RWPE1 (cell line): ENCODE results near the gene EPPIN.

Source experiments
- CTCF ChIA-PET: fragments of 350-600 bp; sonication (Branson Sonifier 250); formaldehyde crosslinking; extraction: SDS; loops from one replicate; lab custom pipeline; 2021; lab: Yijun Ruan, JAX
- POLR2A ChIA-PET: fragments of 400-600 bp; formaldehyde crosslinking; extraction: SDS; loops from one replicate; lab custom pipeline; 2020; ENCODE audit warnings: antibody characterized with exemption; ENCODE audit not compliant: low non-redundant PET; lab: Yijun Ruan, JAX
- DNase-seq: peaks from one replicate; pipeline ENCODE4 v3.0.0; 2012; ENCODE audit warnings: low spot score
- H3K27ac ChIP-seq: fragments of 450-650 bp; 2 replicates; pipeline ENCODE4 v1.5.1; 2017
- TF ChIP-seq, protein P1 (sequence below): fragments of 450-650 bp; conservative IDR thresholded peaks from 2 replicates; pipeline ENCODE4 v1.5.1; 2017; ENCODE audit warnings: low read depth, mild to moderate bottlenecking

EPPIN gene

DNA sequence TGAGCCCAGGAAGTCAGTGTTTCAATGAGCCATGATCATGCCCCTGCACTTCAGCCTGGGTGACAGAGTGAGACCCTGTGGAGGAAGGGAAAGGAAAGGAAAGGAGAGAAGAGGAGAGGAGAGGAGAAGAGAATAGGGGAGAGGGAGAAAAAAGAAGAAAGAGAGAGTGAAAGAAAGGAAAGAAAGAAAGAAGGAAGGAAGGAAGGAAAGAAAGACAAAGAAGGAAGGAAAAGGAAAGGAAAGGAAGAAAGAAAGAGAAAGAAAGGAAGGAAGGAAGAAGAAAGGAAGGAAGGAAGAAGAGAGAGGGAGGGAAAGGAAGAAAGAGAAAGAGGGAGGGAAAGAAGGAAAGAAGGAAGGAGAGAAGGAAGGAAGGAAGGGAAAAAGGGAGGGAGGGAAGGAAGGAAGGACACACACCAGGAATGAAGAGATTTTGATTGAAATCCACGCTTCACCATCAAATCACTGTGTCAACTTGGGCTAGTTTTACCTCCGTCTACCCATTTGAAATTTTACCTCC, 17.6 kb upstream of the EPPIN start:
- H3K27ac ChIP-seq: no peak overlapping the region
- ChIA-PET POLR2A (no interaction called here), CTCF (no interaction called here)
- TF ChIP-seq, protein P1, sequence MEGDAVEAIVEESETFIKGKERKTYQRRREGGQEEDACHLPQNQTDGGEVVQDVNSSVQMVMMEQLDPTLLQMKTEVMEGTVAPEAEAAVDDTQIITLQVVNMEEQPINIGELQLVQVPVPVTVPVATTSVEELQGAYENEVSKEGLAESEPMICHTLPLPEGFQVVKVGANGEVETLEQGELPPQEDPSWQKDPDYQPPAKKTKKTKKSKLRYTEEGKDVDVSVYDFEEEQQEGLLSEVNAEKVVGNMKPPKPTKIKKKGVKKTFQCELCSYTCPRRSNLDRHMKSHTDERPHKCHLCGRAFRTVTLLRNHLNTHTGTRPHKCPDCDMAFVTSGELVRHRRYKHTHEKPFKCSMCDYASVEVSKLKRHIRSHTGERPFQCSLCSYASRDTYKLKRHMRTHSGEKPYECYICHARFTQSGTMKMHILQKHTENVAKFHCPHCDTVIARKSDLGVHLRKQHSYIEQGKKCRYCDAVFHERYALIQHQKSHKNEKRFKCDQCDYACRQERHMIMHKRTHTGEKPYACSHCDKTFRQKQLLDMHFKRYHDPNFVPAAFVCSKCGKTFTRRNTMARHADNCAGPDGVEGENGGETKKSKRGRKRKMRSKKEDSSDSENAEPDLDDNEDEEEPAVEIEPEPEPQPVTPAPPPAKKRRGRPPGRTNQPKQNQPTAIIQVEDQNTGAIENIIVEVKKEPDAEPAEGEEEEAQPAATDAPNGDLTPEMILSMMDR: no peak
- DNase-seq: no peak

GRCh38 chr20:45555198-45555597, 8.0 kb upstream of the EPPIN start:
- ChIA-PET CTCF (interaction anchor here (0.6 to 1.2 kb wide), 2 partner anchors 216 to 1197 kb away, joined by 3 read pairs; no protein-coding TSS in a partner anchor), POLR2A (no interaction called here)
- DNase-seq: no peak
- TF ChIP-seq, protein P1: no peak
- no peak overlapping the region for H3K27ac ChIP-seq

- no peak for DNase-seq
- no peak overlapping the region for H3K27ac ChIP-seq
- TF ChIP-seq, protein P1: no peak
- ChIA-PET POLR2A (no interaction called here), CTCF (no interaction called here)
Measured at GRCh38 chr20:45552456-45552855, 5.3 kb upstream of the EPPIN start.

DNA sequence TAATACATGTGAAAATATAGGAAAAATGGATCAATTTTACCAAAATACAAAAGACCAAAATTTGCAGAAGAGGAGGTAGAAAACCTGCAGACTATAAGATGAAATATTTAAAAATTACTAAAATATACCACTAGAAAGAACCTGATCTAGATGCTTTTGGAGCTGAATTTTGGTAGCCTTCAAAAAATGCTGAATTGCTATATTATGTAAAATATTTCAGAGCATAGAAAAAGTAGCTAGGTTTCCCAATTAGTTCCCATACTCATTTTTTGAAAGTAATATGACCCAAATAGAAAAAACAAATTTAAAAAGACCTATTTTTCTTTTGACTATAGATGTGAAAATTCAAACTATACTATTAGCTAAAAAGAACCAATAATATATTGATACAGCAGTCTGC, 3.6 kb upstream of the EPPIN start:
- TF ChIP-seq, protein P1: no peak
- no peak for DNase-seq
- CTCF ChIA-PET: interaction anchor here (0.6 to 2.3 kb wide), 3 partner anchors 66 to 344 kb away, joined by 3 to 10 read pairs (median 4); no protein-coding TSS in a partner anchor
- H3K27ac ChIP-seq: no peak overlapping the region
- POLR2A ChIA-PET: no interaction called here

DNA sequence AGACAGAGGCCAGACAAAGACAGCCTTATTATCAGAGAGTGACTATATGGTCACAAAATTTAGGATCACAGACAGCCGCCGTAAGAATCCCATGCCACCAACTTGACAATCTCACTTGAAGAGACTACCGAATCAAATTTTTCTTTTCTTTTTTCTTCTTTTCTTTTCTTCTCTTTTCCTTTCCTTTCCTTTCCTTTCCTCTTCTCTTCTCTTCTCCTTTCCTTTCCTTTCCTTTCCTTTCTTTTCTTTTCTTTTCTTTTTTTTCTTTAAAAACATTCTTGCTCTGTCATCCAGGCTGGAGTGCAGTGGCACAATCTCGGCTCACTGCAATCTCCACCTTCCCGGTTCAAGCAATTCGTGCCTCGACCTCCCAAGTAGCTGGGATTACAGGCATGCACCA, 1.2 kb upstream of the EPPIN start:
- CTCF ChIA-PET: interaction anchor here (0.6 to 2.1 kb wide), 3 partner anchors 223 to 627 kb away, joined by 3 to 16 read pairs (median 3); no protein-coding TSS in a partner anchor
- POLR2A ChIA-PET: interaction anchor here (0.8 kb wide), 1 partner anchor 223 kb away, joined by 3 read pairs; no protein-coding TSS in a partner anchor
- no peak for DNase-seq
- no peak overlapping the region for H3K27ac ChIP-seq
- TF ChIP-seq, protein P1: no peak

- POLR2A ChIA-PET: interaction anchor here (0.6 kb wide), 1 partner anchor 8 kb away, joined by 5 read pairs; no protein-coding TSS in a partner anchor
- CTCF ChIA-PET: interaction anchor here (0.5 to 2.0 kb wide), 7 partner anchors 38 to 294 kb away, joined by 3 to 12 read pairs (median 3); no protein-coding TSS in a partner anchor
- H3K27ac ChIP-seq: no peak overlapping the region
- DNase-seq: peak; percentile 77
- TF ChIP-seq, protein P1: no peak; the same call in 1 of the 2 replicates
Measured at GRCh38 chr20:45545754-45546453, 1.3 kb downstream of the EPPIN start.
